Measurements from ENCODE around the gene MTERF1.

DNA sequence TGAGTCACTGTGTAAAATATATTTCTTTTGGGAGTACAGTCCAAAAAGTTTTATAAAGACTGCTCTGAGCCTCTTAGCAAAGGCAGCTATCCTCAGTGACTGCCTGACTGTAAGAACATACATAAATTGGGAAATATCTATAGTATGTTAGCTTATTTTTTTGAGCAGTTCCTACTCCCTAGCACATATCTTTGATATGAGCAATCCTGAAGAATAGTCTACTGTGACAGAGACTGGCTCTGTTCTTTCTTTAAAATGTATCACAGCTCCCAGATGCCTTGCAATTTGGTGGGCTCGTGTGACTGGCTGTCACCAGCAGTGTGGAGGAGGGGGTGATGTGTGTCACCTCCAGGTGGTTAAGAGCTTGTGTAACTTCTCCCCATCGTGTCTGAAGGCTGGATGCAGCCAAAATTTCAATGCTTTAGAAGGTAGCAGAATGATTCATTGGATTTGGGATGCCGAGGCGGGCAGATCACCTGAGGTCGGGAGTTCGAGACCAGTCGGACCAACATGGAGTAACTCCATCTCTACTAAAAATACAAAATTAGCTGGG, 47.9 kb downstream of the MTERF1 start:
- TF ChIP-seq, protein P1, sequence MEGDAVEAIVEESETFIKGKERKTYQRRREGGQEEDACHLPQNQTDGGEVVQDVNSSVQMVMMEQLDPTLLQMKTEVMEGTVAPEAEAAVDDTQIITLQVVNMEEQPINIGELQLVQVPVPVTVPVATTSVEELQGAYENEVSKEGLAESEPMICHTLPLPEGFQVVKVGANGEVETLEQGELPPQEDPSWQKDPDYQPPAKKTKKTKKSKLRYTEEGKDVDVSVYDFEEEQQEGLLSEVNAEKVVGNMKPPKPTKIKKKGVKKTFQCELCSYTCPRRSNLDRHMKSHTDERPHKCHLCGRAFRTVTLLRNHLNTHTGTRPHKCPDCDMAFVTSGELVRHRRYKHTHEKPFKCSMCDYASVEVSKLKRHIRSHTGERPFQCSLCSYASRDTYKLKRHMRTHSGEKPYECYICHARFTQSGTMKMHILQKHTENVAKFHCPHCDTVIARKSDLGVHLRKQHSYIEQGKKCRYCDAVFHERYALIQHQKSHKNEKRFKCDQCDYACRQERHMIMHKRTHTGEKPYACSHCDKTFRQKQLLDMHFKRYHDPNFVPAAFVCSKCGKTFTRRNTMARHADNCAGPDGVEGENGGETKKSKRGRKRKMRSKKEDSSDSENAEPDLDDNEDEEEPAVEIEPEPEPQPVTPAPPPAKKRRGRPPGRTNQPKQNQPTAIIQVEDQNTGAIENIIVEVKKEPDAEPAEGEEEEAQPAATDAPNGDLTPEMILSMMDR (IDR thresholded peaks at IDR 0.05): no peak
- TF ChIP-seq ZNF138 (CRISPR knock-in tag; conservative IDR thresholded peaks at IDR 0.05) (no peak), CREB1 (CRISPR knock-in tag; IDR thresholded peaks at IDR 0.05) (no peak), NR3C1 (CRISPR knock-in tag; conservative IDR thresholded peaks at IDR 0.05; ENCODE audit: low read depth) (no peak), NFE2L1 (CRISPR knock-in tag; IDR thresholded peaks at IDR 0.05) (no peak), ZNF121 (CRISPR knock-in tag; IDR thresholded peaks at IDR 0.05) (no peak), RELA (CRISPR knock-in tag; IDR thresholded peaks at IDR 0.05; ENCODE audit: borderline replicate concordance) (no peak), SMAD3 (CRISPR knock-in tag; IDR thresholded peaks at IDR 0.05; ENCODE audit: borderline replicate concordance) (no peak), TEAD4 (CRISPR knock-in tag; IDR thresholded peaks at IDR 0.05) (no peak)

All from WTC11 (cell line).